ENCODE measurements around the gene SLC38A10. TPM values are rescaled to one million over a fixed set of nuclear protein-coding genes. Genes with fewer than 3 reads are reported as not detected.
A peak's percentile ranks its signal among the peaks of the same experiment; 100 is the strongest.

Gene SLC38A10
- total and polyA plus RNA-seq, 2 experiments from 2014 or later: 58.6 to 133 TPM

DNA sequence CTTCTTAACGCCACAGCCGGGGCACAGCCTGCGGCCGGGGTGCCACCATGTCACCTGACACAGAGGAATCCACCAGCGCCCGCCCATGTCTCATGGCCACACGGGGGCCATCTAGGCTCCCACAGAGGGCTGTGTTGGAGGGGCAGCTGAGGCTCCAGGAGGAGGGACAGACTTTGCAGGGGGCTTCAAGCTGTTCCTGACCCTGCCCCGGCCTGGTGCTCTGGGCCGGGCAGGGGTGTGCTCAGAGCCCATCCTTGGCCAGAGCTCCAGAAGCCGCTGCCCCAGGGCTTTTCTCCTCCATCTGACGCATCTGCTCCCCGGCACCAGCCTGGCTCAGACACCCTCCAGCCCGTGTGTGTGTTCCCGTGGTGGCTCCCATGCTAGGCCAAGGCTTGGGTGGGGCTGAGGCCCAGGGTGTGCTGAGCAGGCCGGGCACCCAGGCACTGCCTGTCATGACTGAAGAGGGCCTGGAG is 7.8 kb upstream of the SLC38A10 start:
- H3K36me3 ChIP-seq (ENCODE audit: low read depth): no peaks in the 10 kb centered on the region
- no peaks in the 10 kb centered on the region for H3K27me3 ChIP-seq (replicated peaks; ENCODE audit: insufficient read depth)
- no peaks in the 10 kb centered on the region for H3F3A ChIP-seq (ENCODE audit: insufficient read depth)
- no peak overlapping the region for H3K4me2 ChIP-seq (ENCODE audit: unreplicated experiment)
- no peaks in the 10 kb centered on the region for H4K20me1 ChIP-seq (ENCODE audit: insufficient read depth)
- no peaks in the 10 kb centered on the region for H3K9me3 ChIP-seq (ENCODE audit: low read depth)
- H3K9ac ChIP-seq: no peak overlapping the region
- in situ Hi-C loops (cut with MboI): no loop called here
- no peak overlapping the region for H3K4me3 ChIP-seq
- no peak for TF ChIP-seq EZH2 (IDR thresholded peaks at IDR 0.05; ENCODE audit: insufficient read depth, poor library complexity, severe bottlenecking)
- TF ChIP-seq EZH2phosphoT487 (IDR thresholded peaks at IDR 0.05; ENCODE audit: insufficient read depth, low read depth): no peak
- no peaks in the 10 kb centered on the region for H3K4me1 ChIP-seq (ENCODE audit: insufficient read depth)
- no peaks in the 10 kb centered on the region for H3K79me2 ChIP-seq (ENCODE audit: insufficient read depth)
- WGBS, 2 experiments (ENCODE audit: low coverage in 1 of 2, low lambda C conversion rate in 2 of 2, missing lambda C conversion rate in 2 of 2): 48 to 55% methylated on average over 14 to 15 of the region's 15 CpGs
- no peak overlapping the region for H3K27ac ChIP-seq
- H3K9me2 ChIP-seq (ENCODE audit: insufficient read depth): no peaks in the 10 kb centered on the region
- no peak overlapping the region for H2AFZ ChIP-seq
- peak; percentile 44 for DNase-seq

DNA sequence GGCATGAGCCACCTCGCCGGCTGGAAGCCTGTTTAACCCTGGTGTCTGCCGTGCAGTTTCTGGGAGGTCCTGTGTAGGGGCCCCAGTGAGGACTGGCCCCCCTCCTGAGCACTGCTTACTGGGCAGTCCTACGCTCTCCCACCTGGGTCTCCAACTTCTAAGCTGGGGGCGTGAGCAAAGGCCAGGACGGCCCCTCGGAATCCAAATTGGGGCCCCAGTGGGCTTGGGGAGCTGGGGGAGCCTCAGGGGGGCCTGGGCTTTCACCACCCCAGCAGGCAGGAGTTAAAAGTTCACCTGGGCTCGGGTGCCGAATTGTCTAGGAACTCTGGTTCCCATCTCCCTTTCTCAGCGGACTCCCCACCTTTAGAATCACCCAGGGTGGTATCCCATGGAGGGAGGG is 7.2 kb upstream of the SLC38A10 start:
- H3K36me3 ChIP-seq (ENCODE audit: low read depth): no peaks in the 10 kb centered on the region
- H3K79me2 ChIP-seq (ENCODE audit: insufficient read depth): no peaks in the 10 kb centered on the region
- H3K27ac ChIP-seq: no peak overlapping the region
- TF ChIP-seq EZH2phosphoT487 (IDR thresholded peaks at IDR 0.05; ENCODE audit: insufficient read depth, low read depth) (no peak), EZH2 (IDR thresholded peaks at IDR 0.05; ENCODE audit: insufficient read depth, poor library complexity, severe bottlenecking) (no peak)
- H3K9ac ChIP-seq: no peak overlapping the region
- H3F3A ChIP-seq (ENCODE audit: insufficient read depth): no peaks in the 10 kb centered on the region
- in situ Hi-C loops (cut with MboI): no loop called here
- no peaks in the 10 kb centered on the region for H3K9me3 ChIP-seq (ENCODE audit: low read depth)
- no peaks in the 10 kb centered on the region for H3K9me2 ChIP-seq (ENCODE audit: insufficient read depth)
- no peaks in the 10 kb centered on the region for H4K20me1 ChIP-seq (ENCODE audit: insufficient read depth)
- no peaks in the 10 kb centered on the region for H3K4me1 ChIP-seq (ENCODE audit: insufficient read depth)
- no peak for DNase-seq
- H3K27me3 ChIP-seq (replicated peaks; ENCODE audit: insufficient read depth): no peaks in the 10 kb centered on the region
- H2AFZ ChIP-seq: no peak overlapping the region
- no peak overlapping the region for H3K4me3 ChIP-seq
- WGBS, 2 experiments (ENCODE audit: low coverage in 1 of 2, low lambda C conversion rate in 2 of 2, missing lambda C conversion rate in 2 of 2): 74 to 87% methylated on average over 6 to 10 of the region's 10 CpGs
- no peak overlapping the region for H3K4me2 ChIP-seq (ENCODE audit: unreplicated experiment)

DNA sequence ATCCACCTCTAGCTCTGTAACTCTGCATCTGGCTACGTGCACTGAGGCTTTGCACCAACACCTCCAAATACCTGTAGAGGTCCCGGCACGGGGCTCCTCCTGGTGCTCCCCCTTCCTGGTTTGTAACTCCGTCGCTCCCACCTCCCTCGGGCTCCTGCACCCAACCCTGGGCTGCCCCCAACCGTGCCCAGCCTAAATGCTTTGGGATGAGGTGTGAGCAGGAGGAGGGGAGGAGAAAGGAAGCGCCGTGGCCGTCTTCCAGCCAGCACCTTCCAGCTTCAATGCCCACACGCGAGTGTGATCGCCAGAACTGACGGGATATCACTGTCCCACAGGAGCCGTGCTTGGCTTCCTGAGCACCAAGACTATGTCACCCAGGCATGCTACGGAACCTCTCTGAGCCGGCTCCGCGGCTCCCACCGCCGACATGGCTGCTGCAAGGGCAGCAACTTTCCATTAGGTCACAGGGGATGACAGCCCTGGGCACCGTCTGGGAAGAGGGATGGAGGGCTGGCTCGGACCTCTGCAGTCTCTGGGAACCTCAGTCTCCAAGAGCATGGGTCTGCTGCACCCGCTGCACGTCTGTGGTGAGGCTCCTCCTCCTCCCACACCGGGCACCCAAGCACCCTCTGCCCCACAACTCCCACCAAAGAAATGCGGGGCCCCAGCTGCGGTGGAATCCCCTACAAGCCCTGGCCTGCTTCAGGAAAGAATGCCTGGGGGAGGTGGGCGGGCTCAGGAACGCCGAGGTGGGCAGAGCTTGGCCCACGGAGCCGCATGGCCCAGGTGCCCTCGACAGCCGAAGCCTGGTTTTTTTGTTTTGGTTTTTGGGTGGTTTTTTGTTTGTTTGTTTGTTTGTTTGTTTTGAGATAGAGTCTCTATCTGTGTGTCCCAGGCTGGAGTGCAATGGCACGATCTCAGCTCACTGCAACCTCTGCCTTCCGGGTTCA is 6.4 kb upstream of the SLC38A10 start:
- in situ Hi-C loops (cut with MboI): no loop called here
- DNase-seq: peak; percentile 25
- no peaks in the 10 kb centered on the region for H3K36me3 ChIP-seq (ENCODE audit: low read depth)
- H3F3A ChIP-seq (ENCODE audit: insufficient read depth): no peaks in the 10 kb centered on the region
- H3K4me3 ChIP-seq: no peak overlapping the region
- no peaks in the 10 kb centered on the region for H3K27me3 ChIP-seq (replicated peaks; ENCODE audit: insufficient read depth)
- TF ChIP-seq EZH2phosphoT487 (IDR thresholded peaks at IDR 0.05; ENCODE audit: insufficient read depth, low read depth) (no peak), EZH2 (IDR thresholded peaks at IDR 0.05; ENCODE audit: insufficient read depth, poor library complexity, severe bottlenecking) (no peak)
- H3K79me2 ChIP-seq (ENCODE audit: insufficient read depth): no peaks in the 10 kb centered on the region
- H3K9me3 ChIP-seq (ENCODE audit: low read depth): no peaks in the 10 kb centered on the region
- H3K4me2 ChIP-seq (ENCODE audit: unreplicated experiment): no peak overlapping the region
- H4K20me1 ChIP-seq (ENCODE audit: insufficient read depth): no peaks in the 10 kb centered on the region
- H3K27ac ChIP-seq: no peak overlapping the region
- H3K9ac ChIP-seq: no peak overlapping the region
- H3K4me1 ChIP-seq (ENCODE audit: insufficient read depth): no peaks in the 10 kb centered on the region
- WGBS, 2 experiments (ENCODE audit: low coverage in 1 of 2, low lambda C conversion rate in 2 of 2, missing lambda C conversion rate in 2 of 2): 39% methylated on average over 37 of the region's 37 CpGs
- H2AFZ ChIP-seq: no peak overlapping the region
- no peaks in the 10 kb centered on the region for H3K9me2 ChIP-seq (ENCODE audit: insufficient read depth)

DNA sequence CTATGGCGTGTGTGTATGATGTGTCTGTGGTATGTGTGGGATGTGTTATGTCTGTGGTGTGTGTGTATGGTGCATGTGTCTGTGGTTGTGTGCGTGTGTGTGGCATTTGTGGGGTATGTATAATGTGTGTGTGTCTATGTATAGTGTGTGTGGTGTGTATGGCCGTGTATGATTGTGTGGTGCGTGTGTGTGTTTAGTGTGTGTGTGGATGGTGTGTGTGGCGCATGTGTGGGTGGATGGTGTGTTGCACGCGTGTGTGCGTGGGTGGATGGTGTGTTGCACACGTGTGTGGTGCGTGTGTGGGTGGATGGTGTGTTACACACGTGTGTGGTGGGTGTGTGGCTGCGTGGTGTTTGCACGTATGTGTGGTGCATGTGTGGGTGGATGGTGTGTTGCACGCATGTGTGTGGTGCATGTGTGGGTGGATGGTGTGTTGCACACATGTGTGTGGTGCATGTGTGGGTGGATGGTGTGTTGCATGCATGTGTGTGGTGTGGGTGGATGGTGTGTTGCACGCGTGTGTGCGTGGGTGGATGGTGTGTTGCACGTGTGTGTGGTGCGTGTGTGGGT is 5.6 kb upstream of the SLC38A10 start:
- Histone ChIP-seq H4K20me1 (ENCODE audit: insufficient read depth) (no peaks in the 10 kb centered on the region), H3K4me2 (ENCODE audit: unreplicated experiment) (no peak overlapping the region), H2AFZ (no peak overlapping the region), H3F3A (ENCODE audit: insufficient read depth) (no peaks in the 10 kb centered on the region), H3K9ac (no peak overlapping the region), H3K27me3 (replicated peaks; ENCODE audit: insufficient read depth) (no peaks in the 10 kb centered on the region), H3K4me3 (no peak overlapping the region), H3K79me2 (ENCODE audit: insufficient read depth) (no peaks in the 10 kb centered on the region), H3K9me2 (ENCODE audit: insufficient read depth) (no peaks in the 10 kb centered on the region), H3K27ac (no peak overlapping the region), H3K36me3 (ENCODE audit: low read depth) (no peaks in the 10 kb centered on the region), H3K4me1 (ENCODE audit: insufficient read depth) (peaks cover 4% of the 10 kb centered on the region; the same call in 1 of the 2 replicates), H3K9me3 (ENCODE audit: low read depth) (no peaks in the 10 kb centered on the region)
- no peak for DNase-seq
- TF ChIP-seq EZH2 (IDR thresholded peaks at IDR 0.05; ENCODE audit: insufficient read depth, poor library complexity, severe bottlenecking) (no peak), EZH2phosphoT487 (IDR thresholded peaks at IDR 0.05; ENCODE audit: insufficient read depth, low read depth) (no peak)
- in situ Hi-C loops (cut with MboI): no loop called here
- 78 to 82% methylated on average over 16 to 19 of the region's 19 CpGs for WGBS, 2 experiments (ENCODE audit: low coverage in 1 of 2, low lambda C conversion rate in 2 of 2, missing lambda C conversion rate in 2 of 2)
